OCI-LY3 (cell line): Measurements from ENCODE around the gene SAMM50.

Experiments
- CTCF ChIP-seq: fragments of 200-600, 300-600 bp; sonication (generic); IDR thresholded peaks from 2 replicates; pipeline ENCODE4 v1.5.1; 2014; ENCODE audit warnings: antibody characterized with exemption, low read length, low read depth
- EZH2phosphoT487 ChIP-seq: fragments of 200-600 bp; shearing (Covaris generic); IDR thresholded peaks from 2 replicates; pipeline ENCODE4 v1.6.1; 2018; ENCODE audit warnings: antibody characterized with exemption, mixed run types, low read depth

- TF ChIP-seq CTCF (no peak), EZH2phosphoT487 (no peak)
These were observed 78.5 kb downstream of the SAMM50 start for GRCh38 chr22:44033694-44034093.
